HG02678 (cell line): ENCODE measurements around the gene CORO1C.

Source experiments
- ATAC-seq: cut with Tn5 transposase; IDR thresholded peaks from one replicate; pipeline ENCODE4 v1.9.1; 2021; ENCODE audit warnings: mild to moderate bottlenecking, moderate library complexity; ENCODE audit not compliant: unreplicated experiment

CORO1C gene

DNA sequence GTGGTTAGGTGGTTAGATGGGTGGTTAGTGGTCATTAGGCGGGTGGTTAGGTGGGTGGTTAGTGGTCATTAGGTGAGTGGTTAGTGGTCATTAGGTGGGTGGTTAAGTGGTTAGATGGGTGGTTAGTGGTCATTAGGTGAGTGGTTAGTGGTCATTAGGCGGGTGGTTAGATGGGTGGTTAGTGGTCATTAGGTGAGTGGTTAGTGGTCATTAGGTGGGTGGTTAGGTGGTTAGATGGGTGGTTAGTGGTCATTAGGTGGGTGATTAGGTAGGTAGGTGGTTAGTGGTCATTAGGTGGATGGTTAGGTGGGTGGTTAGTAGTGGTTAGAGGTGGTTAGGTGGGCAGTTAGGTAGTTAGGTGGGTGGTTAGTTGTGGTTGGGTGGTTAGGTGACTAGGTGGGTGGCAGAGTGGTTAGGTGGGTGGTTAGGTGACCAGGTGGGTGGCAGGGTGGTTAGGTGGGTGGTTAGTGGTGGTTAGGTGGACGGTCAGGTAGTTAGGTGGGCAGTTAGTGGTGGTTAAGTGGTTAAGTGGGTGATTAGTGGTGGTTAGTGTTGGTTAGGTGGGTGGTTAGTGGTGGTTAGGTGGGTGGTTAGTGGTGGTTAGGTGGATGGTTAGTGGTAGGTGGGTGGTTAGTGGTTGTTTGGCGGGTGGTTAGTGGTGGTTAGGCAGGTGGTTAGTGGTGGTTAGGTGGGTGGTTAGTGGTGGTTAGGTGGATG, 125.5 kb downstream of the CORO1C start:
- ATAC-seq, result no peak

DNA sequence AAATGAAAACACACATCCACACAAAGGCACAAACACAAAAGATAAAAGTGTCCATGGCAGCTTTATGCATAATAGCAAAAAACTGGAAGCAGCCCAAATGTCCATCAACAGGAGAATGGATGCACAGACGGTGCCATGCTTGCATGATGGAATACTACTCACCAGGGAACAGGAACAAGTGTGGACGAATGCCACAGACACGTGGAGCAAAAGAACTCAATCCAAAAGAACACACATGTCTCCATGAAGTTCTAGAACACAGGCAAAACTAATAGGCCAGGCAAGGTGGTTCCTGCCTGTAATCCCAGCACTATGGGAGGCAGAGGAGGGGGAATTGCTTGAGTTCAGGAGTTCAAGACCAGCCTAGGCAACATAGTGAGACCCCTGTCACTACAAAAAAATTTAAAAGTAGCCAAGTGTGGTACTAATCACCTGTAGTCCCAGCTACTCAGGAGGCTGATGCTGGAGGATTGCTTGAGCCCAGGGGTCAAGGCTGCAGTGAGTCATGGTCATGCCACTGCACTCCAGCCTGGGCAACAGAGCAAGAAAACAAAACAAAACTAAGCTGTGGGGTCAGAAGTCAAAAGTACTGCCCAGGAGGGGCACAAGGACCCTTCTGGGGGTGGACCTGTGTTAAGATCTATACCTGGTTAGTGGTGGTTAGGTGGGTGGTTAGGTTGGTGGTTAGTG, 126.2 kb downstream of the CORO1C start:
- ATAC-seq, result no peak

GRCh38 chr12:108604208-108604941, 126.9 kb downstream of the CORO1C start:
- no peak for ATAC-seq

DNA sequence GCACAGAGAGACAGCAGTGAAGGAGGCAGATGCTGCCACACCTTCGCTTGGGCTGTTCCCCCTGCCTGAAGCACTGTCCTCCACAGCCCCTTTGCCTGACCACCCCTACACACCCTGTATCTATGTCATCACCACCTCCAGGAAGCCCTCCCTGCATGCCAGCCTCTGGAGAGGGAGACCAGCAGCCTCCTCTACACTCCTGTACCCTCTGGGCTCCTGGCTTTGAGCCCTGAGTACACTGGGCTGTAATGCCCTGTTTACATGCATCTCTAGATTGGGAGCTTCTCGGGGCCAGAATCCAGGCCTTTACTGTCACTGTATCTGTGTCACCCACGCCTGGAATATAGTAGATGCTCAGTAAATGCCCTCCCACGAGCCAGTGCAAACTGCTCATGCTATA, 127.6 kb downstream of the CORO1C start:
- no peak for ATAC-seq

DNA sequence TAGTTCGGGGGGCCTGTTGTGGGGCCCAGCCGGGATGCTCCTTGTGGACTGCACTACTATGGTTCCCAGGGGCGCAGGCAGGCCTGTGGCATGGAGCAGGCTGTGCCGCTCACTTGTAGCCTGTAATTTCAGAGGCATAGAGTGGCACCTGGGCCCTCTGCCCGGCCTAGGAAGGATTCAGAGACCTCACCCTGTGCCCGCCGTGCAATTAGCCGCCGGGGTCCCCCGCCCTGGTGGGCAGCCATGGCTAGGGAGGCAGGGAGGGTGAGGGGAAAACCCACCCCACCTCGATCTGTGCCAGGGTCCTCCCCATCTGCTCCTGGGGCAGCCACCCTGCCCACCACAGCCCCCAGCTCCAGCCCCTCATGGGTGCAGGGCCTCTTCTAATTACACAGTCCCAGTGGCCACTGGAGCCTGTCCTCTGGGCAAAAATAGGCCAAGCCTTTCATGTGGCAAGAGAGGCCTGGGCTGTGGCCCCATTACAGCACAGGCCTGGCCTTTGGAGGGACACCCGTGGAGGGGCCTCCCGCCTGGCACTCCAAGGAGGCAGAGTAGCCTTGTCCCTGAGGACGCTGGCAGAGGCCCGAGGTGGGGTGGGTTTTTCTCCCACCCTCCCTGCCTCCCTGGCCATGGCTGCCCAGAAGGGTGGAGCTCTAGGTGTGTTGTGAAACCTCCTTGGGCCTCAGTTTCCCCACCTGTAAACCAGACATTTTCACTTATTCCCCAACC, 128.2 kb downstream of the CORO1C start:
- no peak for ATAC-seq

- ATAC-seq, result no peak
Measured at GRCh38 chr12:108602209-108602705, 129.1 kb downstream of the CORO1C start.

- no peak for ATAC-seq
Measured at GRCh38 chr12:108600702-108601007, 130.7 kb downstream of the CORO1C start.

GRCh38 chr12:108599948-108600701, 131.2 kb downstream of the CORO1C start:
- no peak for ATAC-seq

DNA sequence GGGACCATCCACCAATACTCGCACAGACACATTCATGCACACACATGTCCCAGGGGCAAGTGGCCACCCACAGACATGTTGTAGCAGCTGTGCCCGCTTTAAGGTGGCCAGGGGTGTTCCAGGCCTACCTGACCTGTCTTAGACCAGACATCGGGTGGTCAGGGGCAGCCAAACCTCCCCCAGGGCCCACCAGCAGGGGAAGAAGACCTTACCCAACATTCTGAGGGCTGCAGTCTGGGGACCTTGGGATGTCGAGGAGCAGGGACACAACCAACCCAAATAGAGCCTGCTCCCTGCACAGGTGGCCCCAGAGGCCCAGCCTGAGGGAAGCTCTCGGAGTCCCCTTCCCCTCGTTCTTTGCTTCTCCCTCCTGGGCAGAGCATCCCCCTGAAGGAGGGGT, 131.8 kb downstream of the CORO1C start:
- ATAC-seq, result no peak

GRCh38 chr12:108598553-108599250, 132.6 kb downstream of the CORO1C start:
- ATAC-seq, result no peak

GRCh38 chr12:108597559-108598471, 133.5 kb downstream of the CORO1C start, which contains the start of gene TMEM119:
Gene TMEM119 (minus strand): TSS chr12:108598084. CDS start chr12:108592383, 5,701 bp downstream.
- no peak for ATAC-seq

DNA sequence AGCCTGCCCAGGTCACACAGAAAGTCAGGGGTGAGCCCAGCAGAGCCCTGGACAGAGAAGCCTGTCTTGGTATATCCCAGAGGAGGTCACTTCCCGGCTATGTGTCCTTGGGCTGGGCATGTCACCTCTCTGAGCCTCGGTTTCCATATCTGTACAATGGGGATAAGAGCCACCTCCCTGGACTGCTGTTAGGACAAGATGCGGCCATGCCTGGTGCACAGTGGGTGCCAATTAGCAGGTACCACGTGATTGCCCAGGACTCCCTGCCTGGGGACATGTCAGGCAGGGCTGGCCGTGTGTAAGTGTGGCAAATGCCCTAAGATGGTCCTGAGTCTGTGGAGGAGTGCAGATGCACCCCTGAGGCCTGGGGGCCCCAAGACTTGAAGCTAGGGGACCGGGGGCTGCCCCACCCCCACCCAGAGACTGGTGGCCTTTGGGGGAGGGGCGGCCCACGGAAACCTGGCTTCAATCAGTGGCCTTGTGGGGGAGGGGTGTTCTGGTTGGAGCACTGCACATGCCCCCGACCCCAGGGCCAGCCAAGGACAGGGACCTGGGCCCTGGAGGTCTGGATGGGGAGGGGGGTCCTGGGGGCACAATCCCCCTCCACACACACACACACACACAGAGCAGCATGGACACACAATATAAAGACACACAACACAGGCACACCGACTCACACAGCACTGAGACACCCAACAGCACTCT, 134.3 kb downstream of the CORO1C start:
- no peak for ATAC-seq

DNA sequence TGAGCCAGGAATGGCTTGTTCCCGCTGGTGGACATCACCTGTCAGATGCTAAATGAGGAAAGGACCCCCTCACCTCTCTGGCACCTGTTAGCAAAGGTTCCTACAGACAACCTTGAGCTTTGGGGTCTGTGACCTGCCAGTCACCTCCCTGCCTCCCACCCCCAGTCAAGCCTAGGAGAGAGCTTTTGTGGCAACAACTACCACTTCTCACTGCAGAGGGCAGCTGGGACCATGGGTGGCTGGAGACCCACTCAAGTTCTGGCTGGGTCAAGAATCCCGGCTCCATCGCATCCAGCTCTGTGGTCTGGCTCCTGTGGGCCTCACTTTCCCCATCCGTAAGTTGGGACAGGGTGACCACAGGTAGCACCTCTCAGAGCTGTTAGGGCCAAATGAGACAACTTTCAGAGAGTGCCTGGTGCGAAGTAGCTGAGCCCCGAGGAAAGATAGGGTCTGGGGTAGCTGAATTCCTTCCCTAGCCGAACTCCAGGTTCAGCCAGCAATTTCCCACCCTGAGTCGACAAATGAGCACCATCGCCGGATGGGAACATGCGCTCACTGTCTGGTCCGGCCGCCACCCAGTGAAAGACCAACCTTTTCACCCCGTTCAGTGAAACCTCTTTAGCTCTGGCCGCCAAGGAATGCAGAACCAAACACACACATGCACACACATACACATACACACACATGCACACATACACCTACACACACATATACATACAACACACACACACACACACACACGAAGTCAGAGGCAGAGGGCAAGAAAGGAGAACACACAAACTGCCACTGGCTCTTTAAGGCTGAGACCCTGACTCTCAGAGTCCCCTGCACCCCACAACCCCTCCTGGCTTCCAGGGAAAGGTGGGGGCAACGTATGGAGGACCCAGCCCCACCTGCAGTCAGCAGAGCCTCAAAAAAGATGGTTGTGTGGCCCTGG, 135.3 kb downstream of the CORO1C start:
- ATAC-seq, result no peak
